NB4 (cell line): ENCODE results near the gene DTNBP1.

Source experiments
- DNase-seq: peaks from one replicate; pipeline ENCODE4 v3.0.0; 2010; ENCODE audit warnings: low read depth
- H3K4me3 ChIP-seq: one replicate; pipeline ENCODE4 v1.5.1; 2011; ENCODE audit warnings: mild to moderate bottlenecking, low read depth, low read length, moderate library complexity
- CTCF ChIP-seq: IDR thresholded peaks from one replicate; pipeline ENCODE4 v1.5.1; 2012; ENCODE audit warnings: low read depth, low read length
- MYC ChIP-seq: IDR thresholded peaks from 2 replicates; pipeline ENCODE4 v1.6.1; 2011; ENCODE audit warnings: low read depth, low read length
- POLR2A ChIP-seq: IDR thresholded peaks from 2 replicates; pipeline ENCODE4 v1.6.1; 2011; ENCODE audit warnings: mild to moderate bottlenecking; ENCODE audit not compliant: insufficient read length; ENCODE audit errors: extremely low read depth
- TF ChIP-seq, protein P1 (sequence below): IDR thresholded peaks from 2 replicates; pipeline ENCODE4 v1.6.1; 2011; ENCODE audit warnings: low read depth, low read length

DTNBP1 gene

GRCh38 chr6:15580326-15580725 lies 82.5 kb downstream of the DTNBP1 start:
- TF ChIP-seq, protein P1, sequence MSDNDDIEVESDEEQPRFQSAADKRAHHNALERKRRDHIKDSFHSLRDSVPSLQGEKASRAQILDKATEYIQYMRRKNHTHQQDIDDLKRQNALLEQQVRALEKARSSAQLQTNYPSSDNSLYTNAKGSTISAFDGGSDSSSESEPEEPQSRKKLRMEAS = no peak
- TF ChIP-seq POLR2A = no peak
- no peak for TF ChIP-seq MYC
- no peak overlapping the region for H3K4me3 ChIP-seq
- no peak for DNase-seq

GRCh38 chr6:15578716-15579391 lies 84.0 kb downstream of the DTNBP1 start:
- TF ChIP-seq, protein P1 = no peak
- no peak for TF ChIP-seq CTCF
- TF ChIP-seq POLR2A = no peak
- TF ChIP-seq MYC = no peak
- DNase-seq = no peak
- no peak overlapping the region for H3K4me3 ChIP-seq

DNA sequence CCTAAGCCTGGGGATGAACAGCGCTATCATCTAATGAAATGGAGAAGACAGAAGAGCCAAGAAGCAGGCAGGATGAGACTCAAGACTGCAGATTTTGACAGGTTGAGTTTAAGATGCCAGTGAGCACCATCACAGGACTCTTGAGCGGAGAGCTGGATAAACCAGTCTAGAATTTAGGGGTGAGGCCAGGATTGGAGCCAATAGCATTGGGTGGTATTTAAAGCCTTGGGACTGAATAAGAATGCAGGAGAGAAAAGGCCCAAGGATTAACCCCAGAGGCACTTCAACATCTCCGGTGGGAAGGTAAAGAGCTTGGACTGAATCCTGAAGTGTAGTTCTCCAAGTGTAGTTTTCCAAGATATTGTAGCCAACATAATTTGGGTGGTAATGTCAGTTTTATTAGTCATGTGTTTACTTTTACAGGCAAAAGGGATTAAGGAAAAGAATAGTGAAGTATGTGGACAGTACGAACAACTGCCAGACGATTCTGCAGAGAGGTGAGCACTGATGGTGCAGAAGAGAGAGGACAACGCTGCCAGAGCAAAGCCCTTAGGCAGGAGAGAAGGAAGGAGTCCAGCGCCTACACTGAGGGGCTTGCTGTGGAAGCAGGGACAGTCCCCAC lies 85.2 kb downstream of the DTNBP1 start:
- DNase-seq = no peak
- TF ChIP-seq, protein P1 = no peak
- TF ChIP-seq CTCF (no peak), POLR2A (no peak), MYC (no peak)
- no peak overlapping the region for H3K4me3 ChIP-seq

DNA sequence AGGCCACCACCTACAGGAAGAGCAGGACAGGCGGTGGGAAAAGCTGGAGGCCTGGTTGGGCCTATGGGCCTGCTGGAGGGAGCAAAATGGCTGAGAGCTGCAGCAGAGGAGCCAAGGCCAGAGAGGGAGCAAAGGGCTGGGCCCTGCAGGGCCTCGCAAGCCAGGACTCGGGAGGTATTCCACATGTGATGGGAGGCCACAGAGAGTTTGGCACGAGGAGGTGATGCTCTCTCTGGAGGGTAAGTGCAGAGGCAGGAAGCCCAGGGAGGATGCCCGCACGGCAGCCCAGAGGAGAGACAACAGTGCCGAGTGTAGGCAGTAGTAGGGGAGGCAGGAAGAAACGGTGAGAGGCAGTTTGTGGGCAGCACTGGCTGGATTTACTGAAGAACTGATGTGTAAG lies 85.7 kb downstream of the DTNBP1 start:
- no peak overlapping the region for H3K4me3 ChIP-seq
- DNase-seq = no peak
- TF ChIP-seq MYC = no peak

DNA sequence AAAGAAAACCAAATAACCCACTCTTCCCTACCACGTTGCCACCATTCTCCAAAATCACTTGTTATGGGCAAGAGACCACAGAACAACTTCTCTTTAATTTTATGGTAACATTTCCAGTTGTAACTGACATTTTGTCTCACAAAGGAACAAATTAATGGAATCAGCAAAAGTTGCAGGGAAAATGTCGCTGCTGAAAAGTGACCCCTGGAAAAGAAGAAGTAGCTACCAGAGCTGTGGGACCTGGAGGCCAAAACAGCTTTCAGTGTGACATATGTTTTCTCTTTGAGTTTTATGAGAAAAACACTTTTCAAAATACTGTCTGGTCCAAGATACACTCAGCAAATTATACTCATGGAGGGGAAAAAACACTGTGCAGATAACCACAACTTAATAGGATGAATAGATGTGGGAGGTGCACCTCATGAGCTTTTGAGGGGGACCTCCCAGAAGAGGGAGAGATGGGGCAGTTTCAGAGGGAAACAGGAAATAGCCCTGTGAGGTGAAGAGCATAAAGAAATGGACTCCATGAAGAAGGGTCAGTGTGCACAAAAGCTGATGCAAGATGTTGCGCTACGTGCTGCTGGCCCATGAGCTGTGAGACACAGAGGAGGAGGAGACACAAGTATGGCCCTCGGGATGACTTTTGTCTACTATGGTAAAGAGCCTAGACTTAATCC lies 87.3 kb downstream of the DTNBP1 start:
- peak; percentile 47 for DNase-seq
- no peak overlapping the region for H3K4me3 ChIP-seq
- TF ChIP-seq, protein P1 = no peak
- no peak for TF ChIP-seq POLR2A
- TF ChIP-seq MYC = no peak
- TF ChIP-seq CTCF = no peak

DNA sequence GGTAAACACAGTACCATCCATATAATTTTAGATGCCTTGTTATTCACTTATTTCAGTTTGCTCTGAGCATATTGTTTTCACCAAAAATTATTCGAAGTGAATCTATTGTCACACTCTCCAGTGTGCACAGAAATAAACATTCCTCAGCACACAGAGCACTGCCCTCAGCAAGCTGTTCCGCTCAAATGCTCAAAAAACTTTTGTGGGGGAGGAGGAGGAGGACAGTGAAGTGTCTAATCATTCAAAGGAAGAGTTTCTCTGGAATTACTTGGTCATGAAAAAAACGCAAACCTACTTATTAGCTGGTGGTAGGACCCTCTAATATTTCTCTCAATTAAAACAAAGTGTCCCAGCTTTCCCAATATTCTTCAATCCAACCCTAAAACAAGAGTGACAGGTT lies 88.3 kb downstream of the DTNBP1 start:
- no peak overlapping the region for H3K4me3 ChIP-seq
- no peak for DNase-seq
- TF ChIP-seq POLR2A = no peak

GRCh38 chr6:15574023-15574422 lies 88.8 kb downstream of the DTNBP1 start:
- no peak for DNase-seq
- no peak overlapping the region for H3K4me3 ChIP-seq
- TF ChIP-seq MYC (no peak), CTCF (no peak), POLR2A (no peak)
- TF ChIP-seq, protein P1 = no peak
